Spleen (tissue), 11 donors: ENCODE measurements around the gene MRC2. TPM values are rescaled to one million over a fixed set of nuclear protein-coding genes. Genes with fewer than 3 reads are reported as not detected.
A peak's percentile ranks its signal among the peaks of the same experiment; 100 is the strongest.

ENCODE experiments used
- DNase-seq: peaks from one replicate; pipeline ENCODE4 v3.0.0-alpha.2; 2020
- H3K27ac ChIP-seq, 8 donors: fragments of 200-600 bp; sonication (generic) in 7 of 8; 1 replicate in 4 of 8; 2 replicates in 4 of 8; pipeline versions ENCODE4 v1.5.0 to v1.8.0; 2016 to 2021; ENCODE audit warnings: inconsistent platforms in 4 of 8, mild to moderate bottlenecking in 4 of 8, moderate library complexity in 1 of 8
- H3K27me3 ChIP-seq, 7 donors: fragments of 200-600 bp; sonication (generic) in 6 of 7; replicated peaks in 1 of 7; 1 replicate in 4 of 7; 2 replicates in 3 of 7; pipeline versions ENCODE4 v1.5.0 to v1.8.0; 2016 to 2021; ENCODE audit warnings: inconsistent platforms in 3 of 7, mild to moderate bottlenecking in 1 of 7
- H3K36me3 ChIP-seq, 6 donors: fragments of 200-600 bp; sonication (generic) in 5 of 6; 1 replicate in 4 of 6; 2 replicates in 2 of 6; pipeline versions ENCODE4 v1.5.0 to v1.8.0; 2016 to 2021; ENCODE audit warnings: inconsistent platforms in 2 of 6
- H3K4me1 ChIP-seq, 6 donors: fragments of 200-600 bp; sonication (generic) in 5 of 6; 1 replicate in 3 of 6; 2 replicates in 3 of 6; pipeline versions ENCODE4 v1.5.0 to v1.8.0; 2016 to 2021; ENCODE audit warnings: inconsistent platforms in 3 of 6
- H3K4me3 ChIP-seq, 8 donors: fragments of 200-600 bp; sonication (generic) in 7 of 8; 1 replicate in 4 of 8; 2 replicates in 4 of 8; pipeline versions ENCODE4 v1.5.0 to v1.8.0; 2016 to 2021; ENCODE audit warnings: inconsistent platforms in 4 of 8, mild to moderate bottlenecking in 4 of 8, moderate library complexity in 2 of 8
- H3K9me3 ChIP-seq, 8 donors: fragments of 200-600 bp; sonication (generic) in 7 of 8; 1 replicate in 4 of 8; 2 replicates in 4 of 8; pipeline versions ENCODE4 v1.5.0 to v1.8.0; 2016 to 2021; ENCODE audit warnings: inconsistent platforms in 4 of 8
- CTCF ChIP-seq, 11 experiments: fragments of 200-600 bp in 7 of 11; fragments of 450-650 bp in 4 of 11; sonication (generic) in 4 of 11; IDR thresholded peaks in 8 of 11; conservative IDR thresholded peaks in 3 of 11; 1 replicate in 7 of 11; 2 replicates in 4 of 11; pipeline versions ENCODE4 v1.4.0 to v1.8.0; 2016 to 2021; ENCODE audit warnings: antibody characterized with exemption in 11 of 11, inconsistent platforms in 4 of 11, mild to moderate bottlenecking in 1 of 11
- POLR2A ChIP-seq, 3 donors: fragments of 450-650 bp; IDR thresholded peaks; one replicate each; pipeline ENCODE4 v1.5.1; 2017; ENCODE audit warnings: antibody characterized with exemption in 3 of 3, mild to moderate bottlenecking in 1 of 3
- POLR2AphosphoS5 ChIP-seq, 3 donors: sonication (generic); formaldehyde crosslinking; IDR thresholded peaks; one replicate each; pipeline ENCODE4 v1.5.1; 2017; ENCODE audit warnings: antibody characterized with exemption in 3 of 3
- WGBS, 5 donors: extraction: QIAGEN DNeasy Blood & Tissue Kit in 3 of 5; methylation state at CpG; one replicate each; pipeline versions ENCODE4 v1.1.5 to v1.1.7; 2013 to 2018; 5-methylcytosine and 5-hydroxymethylcytosine counted together
- intact Hi-C: fragments of 100-400 bp; cut with DNase I; formaldehyde crosslinking; loops from one replicate; pipeline ENCODE4 v1.15.0; 2023; ENCODE audit warnings: low total_unique reads
- polyA plus RNA-seq, 3 donors: library from polyadenylated mRNA; stranded (reverse); fragments of 200-250 nt; gene quantifications; one replicate each; pipeline ENCODE4 v1.2.1, GENCODE V29; 2013
- total RNA-seq, 7 donors: library from RNA; depleted of rRNA in 3 of 7; stranded (reverse); fragments of >200 nt in 3 of 7; fragmentation: NEBNext Ultra II Directional in 4 of 7; extraction: Animal tissue kit (Norgen Biotek cat#: 25700) in 4 of 7; gene quantifications; one replicate each; pipeline versions ENCODE4 v1.1.0 to v1.2.1, GENCODE V29; 2016 to 2021
- donor health status: healthy with polysubstance abuse.
- donor health status: DM: no; HTN: no; CAD: no; lungs with moderate emphysema.
- donor health status: DM: no; HTN: no; CAD: no.
- donor health status: Bipolar disorder and iron deficiency.
- donor health status: healthy.
- donor health status: DM: no; HTN: no; CAD: no.
- donor health status: DM: yes; HTN: yes; CAD: no.

The MRC2 gene
- total and polyA plus RNA-seq, 10 donors, result 4.5 to 75.1 (median 38.7) TPM

- Histone ChIP-seq H3K27me3 (peaks cover 0 to 77% (median 0%) of the 10 kb centered on the region in 7 donors), H3K9me3 (no peaks in the 10 kb centered on the region), H3K4me1 (peaks cover 4 to 48% (median 23%) of the 10 kb centered on the region in 6 donors), H3K36me3 (no peaks in the 10 kb centered on the region), H3K4me3 (no peak overlapping the region), H3K27ac (no peak overlapping the region)
- DNase-seq, result peak; percentile 54
- TF ChIP-seq POLR2AphosphoS5 (IDR thresholded peaks at IDR 0.05) (no peak), CTCF (IDR thresholded peaks at IDR 0.05 in 8 of 11, conservative IDR thresholded peaks at IDR 0.05 in 3 of 11) (no peak), POLR2A (IDR thresholded peaks at IDR 0.05) (no peak)
- intact Hi-C loops, result loop anchor here (5.0 kb wide), 1 partner anchor 706 kb away; no protein-coding TSS in a partner anchor
- 63 to 75% (median 69%) methylated on average over 12 of the region's 12 CpGs for WGBS, 5 donors
Measured at GRCh38 chr17:62700964-62701705, 73.7 kb downstream of the MRC2 start.

- H3K27ac ChIP-seq, result no peak overlapping the region
- H3K36me3 ChIP-seq, result no peaks in the 10 kb centered on the region
- peak; percentile 47 for DNase-seq
- H3K9me3 ChIP-seq, result no peaks in the 10 kb centered on the region
- no peak overlapping the region for H3K4me3 ChIP-seq
- 79 to 88% (median 85%) methylated on average over 8 of the region's 8 CpGs for WGBS, 5 donors
- peaks cover 4 to 48% (median 22%) of the 10 kb centered on the region in 6 donors for H3K4me1 ChIP-seq
- H3K27me3 ChIP-seq, result peaks cover 0 to 71% (median 0%) of the 10 kb centered on the region in 7 donors
- no peak for TF ChIP-seq CTCF (IDR thresholded peaks at IDR 0.05 in 8 of 11, conservative IDR thresholded peaks at IDR 0.05 in 3 of 11)
- intact Hi-C loops, result loop anchor here (2.0 to 5.0 kb wide), 2 partner anchors 269 to 706 kb away; no protein-coding TSS in a partner anchor
Measured at GRCh38 chr17:62701706-62702085, 74.2 kb downstream of the MRC2 start.

GRCh38 chr17:62702746-62703260, 75.3 kb downstream of the MRC2 start:
- H3K27me3 ChIP-seq, result peaks cover 0 to 60% (median 0%) of the 10 kb centered on the region in 7 donors
- no peaks in the 10 kb centered on the region for H3K9me3 ChIP-seq
- peak overlapping the region in 1 of 8 donors; percentile 86 for H3K4me3 ChIP-seq
- no peak overlapping the region for H3K27ac ChIP-seq
- intact Hi-C loops, result loop anchor here (2.0 to 5.0 kb wide), 2 partner anchors 268 to 704 kb away; no protein-coding TSS in a partner anchor
- TF ChIP-seq CTCF (IDR thresholded peaks at IDR 0.05 in 8 of 11, conservative IDR thresholded peaks at IDR 0.05 in 3 of 11) (no peak), POLR2AphosphoS5 (IDR thresholded peaks at IDR 0.05) (no peak), POLR2A (IDR thresholded peaks at IDR 0.05) (no peak)
- no peaks in the 10 kb centered on the region for H3K36me3 ChIP-seq
- DNase-seq, result peak; percentile 49
- WGBS, 5 donors, result 57 to 84% (median 68%) methylated on average over 5 to 6 of the region's 6 CpGs
- H3K4me1 ChIP-seq, result peaks cover 4 to 42% (median 22%) of the 10 kb centered on the region in 6 donors

GRCh38 chr17:62703261-62703775, 75.8 kb downstream of the MRC2 start:
- H3K4me3 ChIP-seq, result peak overlapping the region in 5 of 8 donors; percentile 53 to 86 (median 60)
- DNase-seq, result peak; percentile 79
- whole genome bisulfite sequencing, 5 donors, result 34 to 55% (median 47%) methylated on average over 9 to 16 of the region's 16 CpGs
- no peaks in the 10 kb centered on the region for H3K36me3 ChIP-seq
- peaks cover 0 to 2% (median 0%) of the 10 kb centered on the region in 8 donors for H3K9me3 ChIP-seq
- H3K27me3 ChIP-seq, result peaks cover 0 to 55% (median 0%) of the 10 kb centered on the region in 7 donors
- peak overlapping the region in 4 of 8 donors; percentile 69 to 77 (median 74) for H3K27ac ChIP-seq
- intact Hi-C loops, result loop anchor here (2.0 to 5.0 kb wide), 2 partner anchors 267 to 704 kb away; no protein-coding TSS in a partner anchor
- peaks cover 4 to 42% (median 22%) of the 10 kb centered on the region in 6 donors for H3K4me1 ChIP-seq
- no peak for TF ChIP-seq CTCF (IDR thresholded peaks at IDR 0.05 in 8 of 11, conservative IDR thresholded peaks at IDR 0.05 in 3 of 11)
- TF ChIP-seq POLR2A (IDR thresholded peaks at IDR 0.05), result no peak
- TF ChIP-seq POLR2AphosphoS5 (IDR thresholded peaks at IDR 0.05), result no peak
